ENCODE data around the gene ROPN1B.
"Not testable (repeated sequence)": the region's sequence is repeated elsewhere in the genome, so short reads cannot be mapped to it uniquely, and the experiment has no call there.

DNA sequence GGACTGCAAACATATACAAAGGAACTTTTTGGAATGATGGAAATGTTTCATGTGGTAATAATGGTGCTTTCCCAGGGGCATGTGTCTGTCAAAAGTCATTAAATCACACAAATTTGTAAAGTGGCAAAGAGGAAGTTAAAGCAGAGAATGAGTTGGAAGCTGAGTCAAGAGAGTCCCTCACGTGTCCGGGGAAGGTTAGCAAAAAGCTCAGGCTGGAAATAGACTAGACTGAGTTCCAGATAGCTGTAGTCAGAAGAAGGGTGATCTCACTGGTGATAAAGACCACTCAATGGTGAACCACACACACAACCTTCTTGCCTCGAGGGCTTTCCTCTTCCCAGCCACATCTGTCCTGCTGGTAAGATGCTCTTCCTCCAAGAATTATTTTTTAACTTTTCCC, 20.1 kb upstream of the ROPN1B start:
- TF ChIP-seq KLF16 (tag by site-specific recombination; IDR thresholded peaks at IDR 0.05); ZNF302 (tag by site-specific recombination; IDR thresholded peaks at IDR 0.05; ENCODE audit: low read depth); ZNF670 (tag by site-specific recombination; IDR thresholded peaks at IDR 0.05; ENCODE audit: low read depth); ZNF18 (tag by site-specific recombination; IDR thresholded peaks at IDR 0.05); TRIM28 (IDR thresholded peaks at IDR 0.05; ENCODE audit: borderline replicate concordance, low read length); SETDB1 (IDR thresholded peaks at IDR 0.05; ENCODE audit: insufficient read length, low read length); OVOL3 (tag by site-specific recombination; IDR thresholded peaks at IDR 0.05): not testable (repeated sequence)
- TF ChIP-seq, protein P1, sequence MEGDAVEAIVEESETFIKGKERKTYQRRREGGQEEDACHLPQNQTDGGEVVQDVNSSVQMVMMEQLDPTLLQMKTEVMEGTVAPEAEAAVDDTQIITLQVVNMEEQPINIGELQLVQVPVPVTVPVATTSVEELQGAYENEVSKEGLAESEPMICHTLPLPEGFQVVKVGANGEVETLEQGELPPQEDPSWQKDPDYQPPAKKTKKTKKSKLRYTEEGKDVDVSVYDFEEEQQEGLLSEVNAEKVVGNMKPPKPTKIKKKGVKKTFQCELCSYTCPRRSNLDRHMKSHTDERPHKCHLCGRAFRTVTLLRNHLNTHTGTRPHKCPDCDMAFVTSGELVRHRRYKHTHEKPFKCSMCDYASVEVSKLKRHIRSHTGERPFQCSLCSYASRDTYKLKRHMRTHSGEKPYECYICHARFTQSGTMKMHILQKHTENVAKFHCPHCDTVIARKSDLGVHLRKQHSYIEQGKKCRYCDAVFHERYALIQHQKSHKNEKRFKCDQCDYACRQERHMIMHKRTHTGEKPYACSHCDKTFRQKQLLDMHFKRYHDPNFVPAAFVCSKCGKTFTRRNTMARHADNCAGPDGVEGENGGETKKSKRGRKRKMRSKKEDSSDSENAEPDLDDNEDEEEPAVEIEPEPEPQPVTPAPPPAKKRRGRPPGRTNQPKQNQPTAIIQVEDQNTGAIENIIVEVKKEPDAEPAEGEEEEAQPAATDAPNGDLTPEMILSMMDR (tag by site-specific recombination; IDR thresholded peaks at IDR 0.05): not testable (repeated sequence)

All from HEK293 (cell line).